Osteoblast (primary cell): Measurements from ENCODE around the gene TNRC6A. TPM values are rescaled to one million over a fixed set of nuclear protein-coding genes. Genes with fewer than 3 reads are reported as not detected.

Source experiments
- DNase-seq: peaks from one replicate; pipeline ENCODE4 v3.0.0; 2011; ENCODE audit warnings: low spot score, mixed read lengths; ENCODE audit not compliant: insufficient read length; ENCODE audit errors: missing footprints
- H2AFZ ChIP-seq: 2 replicates; pipeline ENCODE4 v1.6.0; 2011; ENCODE audit warnings: mild to moderate bottlenecking, low read length
- H3K27ac ChIP-seq: 2 replicates; pipeline ENCODE4 v1.5.1; 2011; ENCODE audit warnings: mild to moderate bottlenecking, low read depth, low read length, moderate library complexity
- H3K27me3 ChIP-seq: 2 replicates; pipeline ENCODE4 v1.6.0; 2012; ENCODE audit warnings: mild to moderate bottlenecking, control low read depth, inconsistent platforms, low read length, moderate library complexity; ENCODE audit not compliant: insufficient read depth
- H3K36me3 ChIP-seq: 2 replicates; pipeline ENCODE4 v1.5.1; 2011; ENCODE audit warnings: mild to moderate bottlenecking, low read length, control low read depth, moderate library complexity; ENCODE audit not compliant: insufficient read depth
- H3K4me1 ChIP-seq: 2 replicates; pipeline ENCODE4 v1.5.1; 2011; ENCODE audit warnings: mild to moderate bottlenecking, low read length, control low read depth, moderate library complexity; ENCODE audit not compliant: insufficient read depth
- H3K4me2 ChIP-seq: 2 replicates; pipeline ENCODE4 v1.6.0; 2011; ENCODE audit warnings: mild to moderate bottlenecking, low read length; ENCODE audit not compliant: insufficient read depth
- H3K4me3 ChIP-seq: fragments of 200-600 bp; sonication (generic); 3 replicates; pipeline ENCODE4 v1.5.1; 2012; ENCODE audit warnings: mild to moderate bottlenecking, low read length, inconsistent platforms; ENCODE audit not compliant: insufficient read depth
- H3K79me2 ChIP-seq: 2 replicates; pipeline ENCODE4 v1.6.0; 2012; ENCODE audit warnings: mild to moderate bottlenecking, low read length, control low read depth, inconsistent platforms; ENCODE audit not compliant: insufficient read depth
- H3K9me3 ChIP-seq: 2 replicates; pipeline ENCODE4 v1.5.1; 2011; ENCODE audit warnings: low read depth, low read length, control low read depth
- H4K20me1 ChIP-seq: 2 replicates; pipeline ENCODE4 v1.6.0; 2012; ENCODE audit warnings: mild to moderate bottlenecking, low read length, control low read depth; ENCODE audit not compliant: insufficient read depth
- total RNA-seq: library from RNA; depleted of rRNA; stranded (reverse); fragments of >200 nt; gene quantifications from 2 replicates; pipeline ENCODE4 v1.2.3, GENCODE V29; 2012
- TF ChIP-seq, protein P1 (sequence below): IDR thresholded peaks from 2 replicates; pipeline ENCODE4 v1.5.1; 2011; ENCODE audit warnings: mild to moderate bottlenecking, low read depth, low read length, moderate library complexity; ENCODE audit errors: extremely low read depth

Gene TNRC6A
- total RNA-seq, 1 donor: 38.0 TPM

DNA sequence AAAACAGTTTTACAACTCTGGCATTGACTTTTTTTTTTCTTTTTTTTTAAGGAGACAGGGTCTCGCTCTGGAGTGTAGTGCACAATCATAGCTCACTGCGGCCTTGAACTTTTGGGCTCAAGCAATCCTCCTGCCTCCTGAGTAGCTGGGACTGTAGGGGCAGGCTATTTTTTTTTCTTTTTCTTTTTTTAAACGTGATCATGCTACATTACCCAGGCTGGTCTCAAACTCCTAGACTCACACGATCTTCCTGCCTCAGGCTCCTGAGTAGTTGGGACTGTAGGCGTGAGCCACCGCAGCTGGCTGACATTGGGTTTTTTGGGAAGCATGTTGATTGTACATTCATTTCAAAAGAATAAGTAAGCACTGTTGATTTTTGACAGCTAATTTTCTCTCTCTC lies 32.1 kb downstream of the TNRC6A start:
- Histone ChIP-seq H3K36me3 (peaks cover 6% of the 10 kb centered on the region), H3K27me3 (no peaks in the 10 kb centered on the region), H3K79me2 (peaks cover 66% of the 10 kb centered on the region), H2AFZ (no peak overlapping the region), H3K27ac (no peak overlapping the region), H4K20me1 (peaks cover 15% of the 10 kb centered on the region), H3K9me3 (no peaks in the 10 kb centered on the region), H3K4me2 (no peak overlapping the region), H3K4me3 (no peak overlapping the region), H3K4me1 (no peaks in the 10 kb centered on the region)
- TF ChIP-seq, protein P1, sequence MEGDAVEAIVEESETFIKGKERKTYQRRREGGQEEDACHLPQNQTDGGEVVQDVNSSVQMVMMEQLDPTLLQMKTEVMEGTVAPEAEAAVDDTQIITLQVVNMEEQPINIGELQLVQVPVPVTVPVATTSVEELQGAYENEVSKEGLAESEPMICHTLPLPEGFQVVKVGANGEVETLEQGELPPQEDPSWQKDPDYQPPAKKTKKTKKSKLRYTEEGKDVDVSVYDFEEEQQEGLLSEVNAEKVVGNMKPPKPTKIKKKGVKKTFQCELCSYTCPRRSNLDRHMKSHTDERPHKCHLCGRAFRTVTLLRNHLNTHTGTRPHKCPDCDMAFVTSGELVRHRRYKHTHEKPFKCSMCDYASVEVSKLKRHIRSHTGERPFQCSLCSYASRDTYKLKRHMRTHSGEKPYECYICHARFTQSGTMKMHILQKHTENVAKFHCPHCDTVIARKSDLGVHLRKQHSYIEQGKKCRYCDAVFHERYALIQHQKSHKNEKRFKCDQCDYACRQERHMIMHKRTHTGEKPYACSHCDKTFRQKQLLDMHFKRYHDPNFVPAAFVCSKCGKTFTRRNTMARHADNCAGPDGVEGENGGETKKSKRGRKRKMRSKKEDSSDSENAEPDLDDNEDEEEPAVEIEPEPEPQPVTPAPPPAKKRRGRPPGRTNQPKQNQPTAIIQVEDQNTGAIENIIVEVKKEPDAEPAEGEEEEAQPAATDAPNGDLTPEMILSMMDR: no peak
- no peak for DNase-seq

DNA sequence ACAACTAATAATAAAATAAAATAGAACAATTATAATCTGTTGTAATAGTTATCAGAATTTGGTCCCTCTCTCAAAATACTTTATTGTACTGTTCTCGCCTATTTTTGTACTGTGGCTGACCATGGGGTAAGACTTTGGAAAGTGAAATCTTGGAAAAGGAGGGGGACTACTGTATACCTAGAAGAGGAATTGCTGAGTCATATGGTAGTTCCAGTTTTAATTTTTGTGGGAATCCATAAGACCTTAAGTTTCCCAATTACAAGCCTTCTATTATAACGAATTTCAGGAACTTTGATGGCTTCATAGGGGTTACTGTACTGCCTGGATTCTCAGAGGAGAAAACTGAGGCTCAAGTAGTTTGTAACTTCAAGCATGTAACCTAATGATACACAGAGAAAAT lies 35.5 kb downstream of the TNRC6A start:
- Histone ChIP-seq H3K36me3 (no peaks in the 10 kb centered on the region), H3K27ac (no peak overlapping the region), H3K4me2 (no peak overlapping the region), H3K4me3 (no peak overlapping the region), H4K20me1 (peaks cover 14% of the 10 kb centered on the region), H2AFZ (no peak overlapping the region), H3K9me3 (no peaks in the 10 kb centered on the region), H3K27me3 (no peaks in the 10 kb centered on the region), H3K79me2 (peaks cover 53% of the 10 kb centered on the region), H3K4me1 (peaks cover 3% of the 10 kb centered on the region)
- TF ChIP-seq, protein P1: no peak
- no peak for DNase-seq

DNA sequence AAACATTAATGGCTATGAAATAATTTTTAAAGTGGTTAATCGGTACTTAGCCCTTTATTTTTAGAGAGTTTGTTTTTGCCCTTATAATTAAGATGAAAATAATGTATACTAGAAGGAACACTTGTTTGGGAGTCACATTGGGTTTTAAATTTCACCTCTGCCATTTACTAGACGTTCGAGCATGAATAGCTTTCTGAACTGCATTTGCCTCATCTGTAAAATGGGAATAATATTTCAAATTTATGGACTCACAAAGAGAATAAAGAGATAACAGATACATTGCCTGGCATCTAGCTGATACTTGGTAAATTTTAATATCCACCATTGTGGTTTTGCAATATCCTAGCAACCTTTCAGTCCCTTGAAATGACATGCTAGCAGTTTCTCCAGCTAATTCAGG lies 36.6 kb downstream of the TNRC6A start:
- no peak overlapping the region for H3K4me3 ChIP-seq
- H3K4me2 ChIP-seq: no peak overlapping the region
- no peak overlapping the region for H2AFZ ChIP-seq
- peaks cover 14% of the 10 kb centered on the region for H4K20me1 ChIP-seq
- peaks cover 3% of the 10 kb centered on the region for H3K4me1 ChIP-seq
- TF ChIP-seq, protein P1: no peak
- H3K27ac ChIP-seq: no peak overlapping the region
- H3K79me2 ChIP-seq: peaks cover 53% of the 10 kb centered on the region
- H3K36me3 ChIP-seq: peaks cover under 1% of the 10 kb centered on the region
- DNase-seq: no peak
- no peaks in the 10 kb centered on the region for H3K27me3 ChIP-seq
- H3K9me3 ChIP-seq: no peaks in the 10 kb centered on the region

DNA sequence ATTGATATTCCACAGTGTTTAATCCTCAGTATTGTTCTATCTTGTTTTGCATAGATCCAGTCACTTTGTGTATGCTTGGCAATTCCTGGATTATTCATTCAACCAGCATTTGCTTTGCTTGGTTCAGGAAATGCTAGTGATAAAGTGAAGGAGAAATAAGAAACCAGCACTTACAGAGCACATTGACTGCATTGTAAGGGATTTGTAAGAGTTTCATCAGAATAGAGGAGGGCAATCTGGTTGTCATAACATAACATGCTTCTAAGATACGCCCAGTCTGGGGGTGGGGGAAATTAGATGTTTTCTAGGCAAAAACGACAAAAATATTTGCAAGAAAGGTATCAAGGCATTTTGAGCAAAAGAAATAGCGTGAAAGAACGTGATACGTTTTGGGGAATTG lies 40.4 kb downstream of the TNRC6A start:
- TF ChIP-seq, protein P1: no peak
- Histone ChIP-seq H3K79me2 (peaks cover 69% of the 10 kb centered on the region), H2AFZ (no peak overlapping the region), H3K36me3 (peaks cover 9% of the 10 kb centered on the region), H4K20me1 (peaks cover 25% of the 10 kb centered on the region), H3K27me3 (no peaks in the 10 kb centered on the region), H3K4me3 (no peak overlapping the region), H3K27ac (peak overlapping the region; percentile 20), H3K9me3 (no peaks in the 10 kb centered on the region), H3K4me2 (no peak overlapping the region), H3K4me1 (peaks cover 3% of the 10 kb centered on the region)
- DNase-seq: no peak
